HCT116 (cell line): Measurements from ENCODE around the gene MED27. TPM values are rescaled to one million over a fixed set of nuclear protein-coding genes. Genes with fewer than 3 reads are reported as not detected.

Experiments used
- ATAC-seq: fragments of 200-7000 bp; cut with Tn5 transposase; 2 replicates; pipeline ENCODE4 v1.9.1; 2020; ENCODE audit warnings: mild to moderate bottlenecking, moderate library complexity
- BruUV-seq: library from RNA; stranded (reverse); fragments of 400-500 nt; replicated peaks from 2 replicates; lab custom pipeline; 2021; lab: Mats Ljungman, UMichigan
- CTCF ChIA-PET: fragments of 300-600 bp; sonication (Branson Sonifier 250); formaldehyde crosslinking; loops from one replicate; lab custom pipeline; 2021; ENCODE audit warnings: antibody characterized with exemption; lab: Charles Lee
- POLR2A ChIA-PET: fragments of 300-600, 350-600 bp; sonication (Branson Sonifier 250); formaldehyde crosslinking; loops from one replicate; lab custom pipeline; 2021; ENCODE audit warnings: antibody characterized with exemption; lab: Charles Lee
- RAD21 ChIA-PET, 2 experiments: fragments of 300-600 bp; sonication (Branson Sonifier 250); formaldehyde crosslinking; loops; one replicate each; lab custom pipeline; 2023; ENCODE audit warnings: low total read pairs in 2 of 2; ENCODE audit not compliant: uncharacterized antibody in 2 of 2, unreplicated experiment in 2 of 2, low non-redundant PET in 1 of 2; lab: Charles Lee
- DNase-seq: peaks from one replicate; pipeline ENCODE4 v3.0.0-alpha.2; 2010; ENCODE audit warnings: low read depth, low spot score
- H2AFZ ChIP-seq: fragments of 200-600 bp; shearing (Covaris generic), sonication (generic); 2 replicates; pipeline ENCODE4 v1.6.1; 2017; ENCODE audit warnings: low read depth, mixed run types, mixed read lengths, antibody characterized with exemption, low read length; ENCODE audit not compliant: poor library complexity, severe bottlenecking
- H3K27ac ChIP-seq: 2 replicates; pipeline ENCODE4 v1.5.1; 2012; ENCODE audit warnings: low read depth, low read length
- H3K27me3 ChIP-seq: fragments of 200-600 bp; sonication (generic); 2 replicates; pipeline ENCODE4 v1.6.1; 2016; ENCODE audit warnings: mixed run types, low read length, mixed read lengths; ENCODE audit not compliant: insufficient read depth
- H3K36me3 ChIP-seq, 2 experiments: fragments of 200-500 bp in 1 of 2; fragments of 200-600 bp in 1 of 2; sonication (Bioruptor generic) in 1 of 2; sonication (generic) in 1 of 2; 2 replicates each; pipeline versions ENCODE4 v1.5.1 to v1.6.1; 2014 to 2016; ENCODE audit warnings: low read length in 2 of 2, inconsistent platforms in 1 of 2, mixed read lengths in 1 of 2, mixed run types in 1 of 2; ENCODE audit not compliant: insufficient read depth in 2 of 2, control insufficient read depth in 1 of 2
- H3K4me1 ChIP-seq, 2 experiments: fragments of 200-600 bp in 1 of 2; sonication (generic) in 1 of 2; 2 replicates each; pipeline versions ENCODE4 v1.5.1 to v1.6.1; 2012 to 2017; ENCODE audit warnings: low read length in 2 of 2, inconsistent platforms in 1 of 2, mild to moderate bottlenecking in 1 of 2, mixed read lengths in 1 of 2, mixed run types in 1 of 2, moderate library complexity in 1 of 2; ENCODE audit not compliant: insufficient read depth in 2 of 2, control insufficient read depth in 1 of 2
- H3K4me2 ChIP-seq: fragments of 200-600 bp; sonication (generic); 2 replicates; pipeline ENCODE4 v1.6.1; 2017; ENCODE audit warnings: mixed run types, low read length, mixed read lengths
- H3K4me3 ChIP-seq, 2 experiments: fragments of 200-600 bp in 1 of 2; sonication (generic) in 1 of 2; replicated peaks in 1 of 2; 2 replicates each; pipeline ENCODE4 v1.5.1; 2011 to 2016; ENCODE audit warnings: low read length in 2 of 2, control low read depth in 1 of 2, low read depth in 1 of 2, mild to moderate bottlenecking in 1 of 2, mixed read lengths in 1 of 2, mixed run types in 1 of 2
- H3K79me2 ChIP-seq: fragments of 200-600 bp; sonication (generic); 2 replicates; pipeline ENCODE4 v1.6.1; 2017; ENCODE audit warnings: mild to moderate bottlenecking, mixed run types, low read length, moderate library complexity, mixed read lengths; ENCODE audit not compliant: insufficient read depth
- H3K9ac ChIP-seq: fragments of 200-600 bp; sonication (generic); 2 replicates; pipeline ENCODE4 v1.6.1; 2016; ENCODE audit warnings: low read length, mixed read lengths
- H3K9me2 ChIP-seq: fragments of 200-600 bp; sonication (generic), shearing (Covaris generic); 2 replicates; pipeline ENCODE4 v1.6.1; 2017; ENCODE audit warnings: mixed run types, mild to moderate bottlenecking, moderate library complexity; ENCODE audit not compliant: insufficient read depth
- H3K9me3 ChIP-seq, 2 experiments: fragments of 200-500 bp in 1 of 2; fragments of 200-600 bp in 1 of 2; sonication (Bioruptor generic) in 1 of 2; sonication (generic) in 1 of 2; 2 replicates each; pipeline ENCODE4 v1.6.1; 2014 to 2017; ENCODE audit warnings: low read length in 2 of 2, mixed read lengths in 2 of 2, inconsistent platforms in 1 of 2, low read depth in 1 of 2, mild to moderate bottlenecking in 1 of 2, mixed run types in 1 of 2, moderate library complexity in 1 of 2; ENCODE audit not compliant: control insufficient read depth in 1 of 2, insufficient read depth in 1 of 2
- H4K20me1 ChIP-seq: fragments of 200-600 bp; sonication (generic), shearing (Covaris generic); 2 replicates; pipeline ENCODE4 v1.6.1; 2017; ENCODE audit warnings: mixed run types, mild to moderate bottlenecking, moderate library complexity; ENCODE audit not compliant: insufficient read depth
- CEBPB ChIP-seq: IDR thresholded peaks from 2 replicates; pipeline ENCODE4 v1.6.1; 2012; ENCODE audit warnings: low read depth
- ELF1 ChIP-seq: IDR thresholded peaks from 2 replicates; pipeline ENCODE4 v1.6.1; 2012; ENCODE audit warnings: low read depth, borderline replicate concordance
- EZH2phosphoT487 ChIP-seq: fragments of 200-600 bp; IDR thresholded peaks from 2 replicates; pipeline ENCODE4 v1.6.1; 2018; ENCODE audit warnings: antibody characterized with exemption, borderline replicate concordance
- JUND ChIP-seq: IDR thresholded peaks from 2 replicates; pipeline ENCODE4 v1.6.1; 2012
- POLR2A ChIP-seq: IDR thresholded peaks from 2 replicates; pipeline ENCODE4 v1.7.0; 2011; ENCODE audit warnings: borderline replicate concordance; ENCODE audit not compliant: insufficient read depth, insufficient read length; ENCODE audit errors: extremely low read depth
- POLR2AphosphoS5 ChIP-seq: IDR thresholded peaks from 2 replicates; pipeline ENCODE4 v1.6.1; 2011; ENCODE audit warnings: mild to moderate bottlenecking, low read depth, low read length, moderate library complexity
- SRF ChIP-seq: IDR thresholded peaks from 2 replicates; pipeline ENCODE4 v1.6.1; 2012; ENCODE audit warnings: low read depth
- TCF7L2 ChIP-seq: IDR thresholded peaks from 2 replicates; pipeline ENCODE4 v1.7.0; 2011; ENCODE audit warnings: borderline replicate concordance, inconsistent platforms; ENCODE audit not compliant: insufficient read depth, insufficient read length; ENCODE audit errors: extremely low read depth
- YY1 ChIP-seq: IDR thresholded peaks from 2 replicates; pipeline ENCODE4 v1.6.1; 2011; ENCODE audit warnings: low read length, low read depth, moderate library complexity, mild to moderate bottlenecking; ENCODE audit not compliant: insufficient replicate concordance; ENCODE audit errors: extremely low read depth
- ZFX ChIP-seq: fragments of 450-650 bp; IDR thresholded peaks from 2 replicates; pipeline ENCODE4 v1.6.1; 2017
- intact Hi-C: fragments of 100-400 bp; cut with micrococcal nuclease; formaldehyde crosslinking; loops from 2 replicates; pipeline ENCODE4 v1.10.0; 2022
- total RNA-seq: library from RNA; stranded (reverse); gene quantifications from one replicate; pipeline ENCODE4 v1.2.1, GENCODE V29; 2021; ENCODE audit not compliant: unreplicated experiment
- TF ChIP-seq, protein P1 (sequence below): IDR thresholded peaks from 2 replicates; pipeline ENCODE4 v1.6.1; 2012

Gene MED27
- total RNA-seq, 1 experiment from 2014 or later = 26.9 TPM

DNA sequence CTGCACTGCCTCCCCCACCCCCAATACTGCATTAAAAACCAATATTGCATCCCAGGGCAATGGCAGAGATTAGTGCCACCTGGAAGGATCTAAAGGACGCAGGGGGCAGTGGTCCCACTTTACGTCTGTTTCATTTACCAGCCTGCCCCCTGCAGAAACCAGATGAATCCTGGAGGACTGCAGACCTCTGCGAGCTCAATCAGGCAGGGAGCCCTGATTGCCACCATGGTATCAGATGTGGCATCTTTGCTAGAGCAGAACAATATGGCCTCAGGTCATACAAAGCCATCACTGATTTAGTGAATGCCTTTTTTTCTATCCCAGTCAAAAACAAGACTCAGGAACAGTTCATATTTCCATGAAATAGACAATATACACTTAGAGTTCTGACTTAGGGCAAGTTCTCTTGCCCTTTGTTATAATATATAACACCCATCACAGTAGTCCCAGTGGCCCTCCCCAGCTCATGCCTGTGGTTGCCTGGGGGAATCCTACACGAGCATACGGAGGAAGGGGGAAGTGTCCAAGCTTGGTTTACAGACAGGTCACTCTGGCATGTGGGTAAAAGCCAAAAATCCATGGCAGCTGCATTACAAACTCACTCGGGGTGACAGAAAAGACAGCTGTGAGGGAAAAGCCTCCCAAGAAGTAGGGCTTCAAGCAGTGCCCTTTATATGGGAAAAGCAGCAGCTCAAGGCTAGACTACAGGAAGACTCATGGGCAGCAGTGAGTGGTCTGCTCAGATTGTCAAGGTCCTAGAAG, 85.1 kb downstream of the MED27 start:
- no TSS peak for BruUV-seq

DNA sequence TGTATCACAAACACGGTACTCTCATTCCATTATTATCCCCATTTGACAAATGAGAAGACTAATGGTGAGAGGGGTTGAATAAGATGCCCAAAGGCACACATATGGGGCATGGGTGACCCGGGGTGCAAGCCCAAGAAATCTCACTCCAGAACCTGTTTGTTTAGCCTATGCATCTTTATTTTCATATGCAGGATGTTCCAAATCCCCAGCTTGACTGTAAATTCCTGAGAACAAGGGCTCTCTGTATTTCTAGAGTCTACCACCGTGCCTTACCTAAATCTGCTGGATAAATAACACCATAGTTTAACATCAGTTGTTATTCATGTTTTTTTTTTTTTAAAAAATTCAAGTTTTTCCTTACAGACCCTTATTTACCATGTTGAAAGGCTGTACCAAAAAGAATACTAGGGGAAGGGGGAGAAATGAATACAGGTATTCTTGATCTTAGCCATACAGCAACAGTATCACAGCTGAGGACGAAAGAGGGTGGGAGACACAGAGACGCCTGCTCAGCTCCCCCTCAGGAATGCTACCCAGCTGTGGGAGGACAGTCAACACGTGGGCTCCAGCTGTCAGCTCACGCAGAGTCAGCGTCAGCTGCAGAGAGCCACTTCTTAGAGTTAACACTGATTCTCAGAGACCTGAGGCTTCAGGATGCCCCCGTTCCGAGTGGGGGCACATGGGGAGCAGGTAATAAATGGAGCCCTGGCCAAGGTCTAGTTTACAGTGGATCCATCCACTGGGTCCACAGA, 86.6 kb downstream of the MED27 start:
- Histone ChIP-seq H3K27me3 (no peaks in the 10 kb centered on the region), H3K4me2 (no peak overlapping the region), H3K36me3 (no peaks in the 10 kb centered on the region), H3K4me3 (no peak overlapping the region), H3K4me1 (peaks cover 0 to 9% of the 10 kb centered on the region in 2 experiments; a peak in 1 of 4 replicates), H3K9ac (no peak overlapping the region), H3K27ac (no peak overlapping the region), H2AFZ (no peak overlapping the region), H4K20me1 (no peaks in the 10 kb centered on the region), H3K9me2 (no peaks in the 10 kb centered on the region), H3K79me2 (no peaks in the 10 kb centered on the region), H3K9me3 (no peaks in the 10 kb centered on the region)
- POLR2A ChIA-PET = no interaction called here
- intact Hi-C loops = no loop called here
- CTCF ChIA-PET = no interaction called here
- BruUV-seq = no TSS peak
- ATAC-seq (no peak), DNase-seq (no peak)
- RAD21 ChIA-PET = no interaction called here
- no peak for TF ChIP-seq CEBPB
- no peak for TF ChIP-seq JUND
- TF ChIP-seq, protein P1, sequence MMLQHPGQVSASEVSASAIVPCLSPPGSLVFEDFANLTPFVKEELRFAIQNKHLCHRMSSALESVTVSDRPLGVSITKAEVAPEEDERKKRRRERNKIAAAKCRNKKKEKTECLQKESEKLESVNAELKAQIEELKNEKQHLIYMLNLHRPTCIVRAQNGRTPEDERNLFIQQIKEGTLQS = no peak
- TF ChIP-seq SRF = no peak
- no peak for TF ChIP-seq POLR2A
- TF ChIP-seq EZH2phosphoT487 = no peak
- TF ChIP-seq POLR2AphosphoS5 = no peak

More for the DNA sequence above, 85.1 kb downstream of the MED27 start:
- intact Hi-C loops = no loop called here
- Histone ChIP-seq H3K9ac (no peak overlapping the region), H2AFZ (no peak overlapping the region), H3K79me2 (no peaks in the 10 kb centered on the region), H3K36me3 (no peaks in the 10 kb centered on the region), H3K4me2 (no peak overlapping the region), H3K4me1 (peaks cover 0 to 9% of the 10 kb centered on the region in 2 experiments; a peak in 1 of 4 replicates), H4K20me1 (no peaks in the 10 kb centered on the region), H3K9me2 (no peaks in the 10 kb centered on the region), H3K4me3 (no peak overlapping the region), H3K9me3 (no peaks in the 10 kb centered on the region), H3K27ac (no peak overlapping the region), H3K27me3 (no peaks in the 10 kb centered on the region)
- POLR2A ChIA-PET = no interaction called here
- CTCF ChIA-PET = no interaction called here
- DNase-seq = no peak
- TF ChIP-seq TCF7L2 = no peak
- no peak for TF ChIP-seq ZFX
- TF ChIP-seq POLR2A = no peak
- no peak for TF ChIP-seq ELF1
- TF ChIP-seq YY1 = no peak
- no peak for ATAC-seq
- RAD21 ChIA-PET = no interaction called here
